ENCODE measurements around the gene ZNF80.
A peak's percentile ranks its signal among the peaks of the same experiment; 100 is the strongest.
"Not testable (repeated sequence)": the region's sequence is repeated elsewhere in the genome, so short reads cannot be mapped to it uniquely, and the experiment has no call there.

The ZNF80 gene

GRCh38 chr3:114260152-114260551 lies 22.8 kb upstream of the ZNF80 start:
- TF ChIP-seq CTCF (IDR thresholded peaks at IDR 0.05; ENCODE audit: insufficient read depth, low read depth, low read length, missing control alignments) = no peak
- no peak for DNase-seq (ENCODE audit: low read depth)
- no peak overlapping the region for H3K4me3 ChIP-seq (ENCODE audit: low read depth, low read length)

- no peak for DNase-seq (ENCODE audit: low read depth)
- no peak for TF ChIP-seq CTCF (IDR thresholded peaks at IDR 0.05; ENCODE audit: insufficient read depth, low read depth, low read length, missing control alignments)
- H3K4me3 ChIP-seq (ENCODE audit: low read depth, low read length) = no peak overlapping the region
These were observed 22.2 kb upstream of the ZNF80 start for GRCh38 chr3:114259566-114259965.

- H3K4me3 ChIP-seq (ENCODE audit: low read depth, low read length) = no peak overlapping the region
- TF ChIP-seq CTCF (IDR thresholded peaks at IDR 0.05; ENCODE audit: insufficient read depth, low read depth, low read length, missing control alignments) = no peak
- DNase-seq (ENCODE audit: low read depth) = no peak
These were observed 16.1 kb upstream of the ZNF80 start for GRCh38 chr3:114253505-114253904.

- no peak for TF ChIP-seq CTCF (IDR thresholded peaks at IDR 0.05; ENCODE audit: insufficient read depth, low read depth, low read length, missing control alignments)
- DNase-seq (ENCODE audit: low read depth) = no peak
- no peak overlapping the region for H3K4me3 ChIP-seq (ENCODE audit: low read depth, low read length)
These were observed 15.6 kb upstream of the ZNF80 start for GRCh38 chr3:114252954-114253353.

- DNase-seq (ENCODE audit: low read depth) = peak; percentile 66
- H3K4me3 ChIP-seq (ENCODE audit: low read depth, low read length) = no peak overlapping the region
- no peak for TF ChIP-seq CTCF (IDR thresholded peaks at IDR 0.05; ENCODE audit: insufficient read depth, low read depth, low read length, missing control alignments)
These were observed 5.6 kb upstream of the ZNF80 start for GRCh38 chr3:114242947-114243346.

- DNase-seq (ENCODE audit: low read depth) = no peak
- H3K4me3 ChIP-seq (ENCODE audit: low read depth, low read length) = no peak overlapping the region
- TF ChIP-seq CTCF (IDR thresholded peaks at IDR 0.05; ENCODE audit: insufficient read depth, low read depth, low read length, missing control alignments) = no peak
These were observed 3.9 kb upstream of the ZNF80 start for GRCh38 chr3:114241262-114241661.

GRCh38 chr3:114238146-114238785 lies 888 bp upstream of the ZNF80 start:
- not testable (repeated sequence) for DNase-seq (ENCODE audit: low read depth); H3K4me3 ChIP-seq (ENCODE audit: low read depth, low read length)

Measured in GM12865 (cell line).